ENCODE measurements around the gene IL27RA.

The IL27RA gene

DNA sequence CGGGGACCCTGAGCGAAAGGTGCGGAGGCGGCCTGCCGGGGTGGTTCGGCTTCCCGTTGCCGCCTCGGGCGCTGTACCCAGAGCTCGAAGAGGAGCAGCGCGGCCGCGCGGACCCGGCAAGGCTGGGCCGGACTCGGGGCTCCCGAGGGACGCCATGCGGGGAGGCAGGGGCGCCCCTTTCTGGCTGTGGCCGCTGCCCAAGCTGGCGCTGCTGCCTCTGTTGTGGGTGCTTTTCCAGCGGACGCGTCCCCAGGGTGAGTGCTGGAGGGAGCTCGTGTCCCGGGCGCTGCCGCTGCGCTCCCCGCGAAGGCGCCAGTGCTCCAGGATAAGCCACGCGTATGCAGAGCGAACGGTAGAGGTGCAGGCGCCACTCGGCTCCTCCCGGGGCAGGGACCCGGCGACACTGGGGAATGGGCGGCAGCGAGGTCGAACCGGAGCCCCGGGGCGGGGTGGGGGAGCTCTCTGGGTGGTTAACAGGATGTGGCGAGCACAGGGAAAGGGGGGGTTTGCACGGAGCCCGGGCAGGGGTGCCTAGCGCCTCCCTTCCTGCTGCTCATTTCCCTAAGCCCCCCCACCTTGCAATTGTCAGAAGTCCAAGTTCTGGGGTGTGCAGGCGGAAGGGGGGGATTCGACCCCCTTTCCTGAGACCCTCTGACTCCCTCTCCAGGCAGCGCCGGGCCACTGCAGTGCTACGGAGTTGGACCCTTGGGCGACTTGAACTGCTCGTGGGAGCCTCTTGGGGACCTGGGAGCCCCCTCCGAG lies at the start of gene IL27RA:
Gene IL27RA, plus strand, starts transcription at position 44 of the 762 bp plus-strand sequence. Its CDS starts 111 bp downstream, at position 155.
- peak; percentile 52 for DNase-seq

DNA sequence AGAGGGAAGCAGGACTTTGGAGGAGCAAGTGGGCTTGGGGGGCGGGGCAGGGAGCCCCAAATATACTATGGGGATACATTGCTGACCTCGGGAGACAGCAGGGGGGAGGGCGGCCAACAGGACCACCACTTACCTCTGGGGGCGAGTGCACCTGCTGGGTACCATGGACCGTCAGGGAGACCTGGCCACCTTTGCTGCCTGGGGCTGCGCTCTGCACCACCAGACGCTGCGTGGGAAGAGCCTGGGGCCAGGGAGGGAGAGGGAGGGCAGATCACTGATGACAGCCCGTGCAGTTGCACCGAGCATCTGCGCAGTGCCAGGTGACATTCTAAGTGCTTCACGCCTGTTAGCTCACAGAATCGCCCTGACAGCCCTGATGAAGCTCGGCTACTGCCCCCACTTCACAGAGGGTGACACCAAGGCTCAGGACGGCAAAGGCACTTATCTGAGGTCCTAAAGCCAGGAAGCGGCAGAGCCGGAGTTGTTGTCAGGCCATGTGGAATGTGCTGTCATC lies 49.5 kb upstream of the IL27RA start:
- DNase-seq, result no peak

DNA sequence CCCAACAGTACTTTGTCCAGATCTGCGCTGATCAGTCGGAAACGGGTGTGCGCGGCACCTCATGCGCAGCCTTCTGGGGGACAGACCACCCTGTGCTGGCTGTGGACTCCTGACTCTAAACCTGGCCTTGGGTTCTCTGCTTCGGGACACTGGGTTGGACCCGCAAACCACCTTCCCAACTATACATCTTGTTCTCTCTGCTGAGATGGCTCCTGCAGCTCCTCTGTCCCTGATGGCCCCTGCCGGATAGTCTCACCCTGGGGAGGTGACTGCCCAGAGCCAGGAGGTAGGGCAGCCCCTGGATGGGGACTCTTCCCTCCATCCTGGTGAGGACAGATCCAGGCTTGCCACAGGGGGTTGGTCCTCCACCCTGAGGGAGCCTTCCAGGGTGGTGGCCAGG lies 48.8 kb upstream of the IL27RA start:
- no peak for DNase-seq

DNA sequence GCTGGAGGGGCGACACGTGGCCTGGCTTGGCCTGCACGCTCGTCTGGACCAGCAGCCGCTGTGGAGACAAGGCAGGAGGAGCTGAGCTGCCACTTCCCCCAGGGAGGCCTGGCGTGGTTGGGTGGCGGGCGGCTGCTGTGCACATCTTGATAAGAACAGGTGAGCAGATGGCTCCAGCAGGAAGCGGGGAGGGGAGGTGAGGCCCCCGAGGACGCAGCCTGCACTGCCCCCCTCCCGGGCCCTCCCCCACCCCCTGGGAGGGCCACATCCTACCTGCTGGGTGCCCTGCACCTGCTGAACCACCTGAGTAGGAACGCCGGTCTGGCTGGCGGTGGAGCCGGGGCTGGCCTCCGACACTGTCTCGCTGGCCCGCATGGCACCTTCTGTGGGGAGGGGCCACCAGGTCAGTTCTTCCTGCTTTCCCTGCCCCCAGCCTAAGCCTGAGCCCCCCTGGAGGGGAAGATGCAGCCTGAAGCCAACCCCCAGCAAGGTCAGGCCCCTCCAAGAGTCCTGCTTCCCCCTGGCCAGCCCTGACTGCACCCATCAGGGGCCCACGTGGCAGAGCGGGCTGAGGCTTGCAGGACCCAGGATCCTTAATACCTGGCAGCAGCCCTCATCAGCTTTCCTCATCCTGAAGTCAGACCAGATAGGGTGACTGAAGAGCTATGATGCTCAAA lies 48.2 kb upstream of the IL27RA start:
- no peak for DNase-seq

DNA sequence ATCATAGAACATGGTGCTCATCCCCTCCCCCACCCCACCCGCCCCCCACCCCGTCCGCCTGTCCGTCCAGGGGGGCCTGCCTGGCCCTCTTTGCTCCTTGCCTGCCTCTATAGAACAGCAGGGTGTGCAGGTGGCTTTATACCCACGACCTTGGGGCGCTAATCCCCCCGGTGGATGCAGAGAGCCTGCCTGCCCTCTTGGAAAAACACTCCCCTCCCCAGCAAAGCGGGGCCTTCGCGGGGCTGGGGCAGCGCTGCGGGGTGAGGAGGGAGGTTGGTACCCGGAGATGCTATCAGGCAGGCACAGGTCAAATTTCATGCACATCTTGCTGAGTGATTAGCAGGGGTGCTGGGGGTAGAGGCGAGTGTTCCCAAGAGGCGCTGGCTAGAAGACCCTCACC lies 47.4 kb upstream of the IL27RA start:
- DNase-seq, result no peak

DNA sequence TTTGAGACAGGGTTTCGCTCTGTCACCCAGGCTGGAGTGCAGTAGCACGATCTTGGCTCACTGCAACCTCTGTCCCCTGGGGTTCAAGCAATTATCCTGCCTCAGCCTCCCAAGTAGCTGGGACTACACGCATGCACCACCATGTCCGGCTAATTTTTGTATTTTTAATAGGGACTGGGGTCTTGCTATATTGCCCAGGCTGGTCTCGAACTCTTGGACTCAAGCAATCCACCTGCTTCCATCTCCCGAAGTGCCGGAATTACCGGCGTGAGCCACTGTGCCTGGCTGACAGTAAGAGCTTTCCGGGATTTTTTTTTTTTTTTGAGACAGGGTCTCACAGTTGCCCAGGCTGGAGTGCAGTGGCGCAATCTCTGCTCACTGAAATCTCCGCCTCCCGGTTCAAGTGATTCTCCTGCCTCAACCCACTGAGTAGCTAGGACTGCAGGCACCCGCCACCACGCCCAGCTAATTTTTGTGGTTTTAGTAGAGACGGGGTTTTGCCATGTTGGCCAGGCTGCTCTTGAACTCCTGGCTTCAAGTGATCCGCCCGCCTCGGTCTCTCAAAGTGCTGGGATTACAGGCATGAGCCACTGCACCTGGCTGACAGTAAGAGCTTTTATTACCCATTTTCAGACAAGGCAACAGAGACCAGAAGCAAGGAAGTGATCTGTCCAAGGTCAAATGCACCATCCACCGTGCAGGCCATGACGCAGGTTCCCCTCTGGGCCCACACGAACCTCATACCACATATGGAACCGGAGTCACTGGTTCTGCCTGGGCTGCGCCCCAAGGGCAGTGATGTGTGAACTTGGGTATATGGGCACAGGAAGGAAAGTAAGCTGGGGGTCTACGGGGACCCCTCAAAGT lies 46.5 kb upstream of the IL27RA start:
- peak; percentile 35 for DNase-seq

DNA sequence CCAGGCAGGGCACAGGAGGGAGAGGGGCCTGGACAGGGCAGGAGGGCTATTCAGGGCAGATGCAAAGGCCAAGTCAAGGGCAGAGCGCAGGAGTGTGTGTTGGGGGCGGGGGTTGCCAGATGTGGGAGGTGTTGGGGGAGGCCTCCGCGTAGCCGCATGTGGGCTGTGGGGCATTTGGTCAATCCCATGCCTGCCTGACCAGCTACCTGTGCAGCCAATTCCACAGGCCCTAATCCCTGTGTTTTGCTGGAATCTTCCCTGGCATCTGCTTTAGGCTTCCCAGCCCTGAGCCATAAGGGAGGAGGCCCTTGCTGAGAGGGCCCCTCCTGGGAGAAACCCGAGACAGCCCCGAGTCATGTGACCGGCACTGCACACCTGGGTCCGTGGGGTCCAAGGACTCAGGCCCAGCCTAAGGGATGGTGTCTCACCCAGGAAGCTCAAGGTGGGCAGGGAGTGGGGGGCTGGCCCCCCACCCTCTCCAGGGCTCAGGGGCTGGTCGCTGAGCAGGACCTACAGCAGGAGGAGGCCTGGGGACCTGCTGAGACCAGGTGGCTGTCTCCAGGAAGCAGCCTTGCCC lies 45.7 kb upstream of the IL27RA start:
- DNase-seq, result no peak

DNA sequence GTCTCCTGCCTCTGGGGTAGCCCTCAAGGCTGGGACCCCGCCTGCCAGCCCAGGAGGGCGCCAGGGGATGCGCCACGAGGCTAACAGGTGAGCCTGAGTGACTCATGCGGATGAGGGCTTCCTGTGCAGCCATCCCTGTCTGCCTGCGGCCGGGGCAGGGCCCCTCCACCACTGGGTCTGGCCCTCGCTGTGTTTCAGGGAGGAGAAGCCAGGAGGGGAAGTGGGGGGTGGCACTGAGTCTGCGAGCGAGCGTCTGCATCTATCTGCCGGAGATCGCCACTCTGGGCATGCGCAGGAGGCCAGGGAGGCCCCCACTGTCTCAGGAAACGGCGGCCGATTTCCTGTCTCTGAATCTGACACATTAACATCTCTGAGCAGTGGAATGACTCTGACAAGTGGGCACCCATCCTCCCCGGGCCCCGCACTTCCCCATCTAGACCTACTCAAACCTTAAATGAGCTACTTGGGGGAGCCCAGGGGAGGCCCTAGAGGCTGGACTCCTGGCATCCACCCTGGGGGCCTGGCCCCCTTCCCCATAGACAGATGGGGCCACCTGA lies 45.1 kb upstream of the IL27RA start:
- peak; percentile 95 for DNase-seq

DNA sequence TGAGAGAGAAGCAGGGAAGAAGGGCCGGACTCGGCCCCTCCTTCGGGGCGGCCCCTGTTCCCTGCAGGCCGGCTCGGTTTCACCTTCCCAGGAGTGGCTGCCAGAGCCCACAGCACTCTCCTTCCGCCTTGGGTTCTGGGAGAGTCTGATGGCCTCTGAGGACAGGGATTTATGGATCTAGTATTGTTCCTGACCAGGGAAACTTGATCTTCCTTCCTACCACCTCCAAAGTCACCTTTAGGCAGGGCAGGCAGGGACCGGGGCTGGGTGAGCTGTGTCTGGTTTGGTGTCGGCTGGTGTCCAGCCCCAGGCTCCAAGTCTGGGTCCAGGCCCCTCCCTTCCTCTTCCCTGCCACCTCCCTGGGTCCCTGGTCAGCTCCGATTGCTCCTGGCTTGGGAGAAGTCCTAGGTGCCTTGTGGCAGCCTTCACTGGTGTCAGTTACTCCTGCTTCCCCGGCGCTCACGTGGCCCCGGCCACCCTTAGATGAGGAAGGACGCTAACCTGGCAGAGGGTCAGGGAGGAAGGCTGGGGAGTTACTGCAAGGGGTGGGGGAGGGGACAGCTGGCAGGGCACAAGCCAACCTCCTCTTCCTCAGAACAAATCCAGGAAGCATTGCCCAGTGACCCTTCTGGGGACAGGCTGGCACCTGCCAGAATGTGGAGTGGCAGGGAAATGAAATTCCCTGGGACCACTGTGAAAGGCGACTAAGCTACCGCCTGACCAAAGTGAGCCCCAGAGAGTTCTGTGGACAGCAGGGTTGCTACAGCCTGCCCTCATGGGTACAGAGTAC lies 44.3 kb upstream of the IL27RA start:
- peak; percentile 33 for DNase-seq

DNA sequence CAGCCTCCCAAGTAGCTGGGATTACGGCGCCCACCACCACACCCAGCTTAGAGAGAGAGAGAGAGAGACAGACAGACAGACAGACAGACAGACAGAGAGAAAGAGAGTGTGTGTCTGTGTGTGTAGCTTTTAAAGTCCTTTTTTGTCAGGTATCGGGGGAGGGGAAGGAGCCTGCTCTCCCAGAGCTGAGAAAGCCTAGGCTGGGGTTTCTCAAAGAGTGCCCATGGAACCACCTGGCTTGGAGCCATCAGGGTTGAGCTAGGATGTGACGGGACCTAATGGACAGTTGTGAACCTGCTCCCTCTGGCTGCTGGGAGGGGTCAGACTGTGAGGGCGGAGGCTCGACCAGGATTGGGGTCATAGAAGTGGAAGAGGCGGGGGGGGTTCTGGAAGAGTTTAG lies 42.1 kb upstream of the IL27RA start:
- no peak for DNase-seq

DNA sequence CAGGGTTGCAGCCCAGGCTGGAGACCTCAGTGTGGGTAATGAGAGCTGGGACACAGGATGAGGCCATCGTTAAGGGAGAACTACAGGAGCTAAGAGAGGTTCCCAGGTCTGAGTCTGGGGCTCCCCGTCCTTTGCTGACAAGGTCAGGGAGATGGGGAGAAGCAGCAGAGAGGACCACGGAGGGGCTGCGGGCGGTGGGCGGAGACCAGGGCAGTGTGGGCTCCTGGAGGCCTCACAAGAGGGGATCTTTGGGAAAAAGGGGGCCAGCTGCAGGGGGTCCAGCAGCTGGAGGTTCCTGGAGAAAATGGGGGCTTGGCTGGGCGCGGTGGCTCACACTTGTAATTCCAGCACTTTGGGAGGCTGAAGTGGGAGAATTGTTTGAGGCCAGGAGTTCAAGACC lies 41.5 kb upstream of the IL27RA start:
- DNase-seq, result no peak

DNA sequence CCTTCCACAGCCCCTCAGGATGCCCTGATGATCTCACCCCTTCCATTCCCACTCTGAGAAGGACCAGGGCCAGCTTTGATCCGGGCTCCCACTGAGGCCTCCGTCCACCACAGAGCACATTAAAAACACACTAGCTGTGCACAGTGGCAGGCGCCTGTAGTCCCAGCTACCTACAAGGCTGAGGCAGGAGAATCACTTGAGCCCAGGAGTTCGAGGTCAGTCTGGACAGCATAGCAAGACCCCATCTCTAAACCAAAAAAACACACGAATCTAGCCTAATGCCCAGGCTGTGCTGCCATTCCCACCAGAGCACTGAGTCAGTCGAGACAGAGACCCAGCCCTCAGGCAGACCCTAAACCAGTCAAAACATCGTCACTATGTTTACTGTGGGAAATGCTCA lies 39.5 kb upstream of the IL27RA start:
- no peak for DNase-seq

DNA sequence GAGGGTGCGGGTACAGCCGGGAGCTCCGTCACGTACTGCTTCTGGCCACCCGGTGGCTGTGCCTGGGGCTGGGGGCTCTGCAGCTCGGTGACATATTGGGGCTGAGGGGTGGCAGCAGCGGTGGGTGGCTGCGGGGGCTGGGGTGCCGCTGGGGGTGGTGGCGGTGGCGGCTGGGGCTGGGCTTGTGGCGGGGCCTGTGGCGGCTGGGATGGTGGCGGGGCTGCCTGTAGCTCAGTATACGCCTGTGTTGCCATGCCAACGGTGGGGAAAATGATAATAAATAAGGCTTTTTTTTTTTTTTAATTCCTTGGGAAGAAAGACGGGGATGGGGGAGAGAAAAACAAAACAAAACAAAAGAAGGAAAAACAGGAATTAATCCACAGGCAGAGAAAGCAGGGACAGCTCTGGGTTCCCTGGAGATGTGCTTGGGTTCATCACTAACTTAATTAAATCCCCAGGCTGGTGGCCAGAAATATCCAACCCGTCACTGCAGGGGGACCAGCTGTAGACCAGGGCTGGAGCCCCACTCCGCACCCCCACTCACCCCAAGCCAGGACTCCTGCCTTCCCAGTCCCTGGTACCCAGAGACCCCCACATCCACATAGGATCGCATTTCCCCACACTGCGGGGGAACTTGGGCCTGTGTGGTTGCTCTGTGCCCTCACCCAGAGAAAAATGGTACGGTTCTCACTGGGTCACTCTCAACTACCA lies 37.8 kb upstream of the IL27RA start:
- DNase-seq, result no peak

DNA sequence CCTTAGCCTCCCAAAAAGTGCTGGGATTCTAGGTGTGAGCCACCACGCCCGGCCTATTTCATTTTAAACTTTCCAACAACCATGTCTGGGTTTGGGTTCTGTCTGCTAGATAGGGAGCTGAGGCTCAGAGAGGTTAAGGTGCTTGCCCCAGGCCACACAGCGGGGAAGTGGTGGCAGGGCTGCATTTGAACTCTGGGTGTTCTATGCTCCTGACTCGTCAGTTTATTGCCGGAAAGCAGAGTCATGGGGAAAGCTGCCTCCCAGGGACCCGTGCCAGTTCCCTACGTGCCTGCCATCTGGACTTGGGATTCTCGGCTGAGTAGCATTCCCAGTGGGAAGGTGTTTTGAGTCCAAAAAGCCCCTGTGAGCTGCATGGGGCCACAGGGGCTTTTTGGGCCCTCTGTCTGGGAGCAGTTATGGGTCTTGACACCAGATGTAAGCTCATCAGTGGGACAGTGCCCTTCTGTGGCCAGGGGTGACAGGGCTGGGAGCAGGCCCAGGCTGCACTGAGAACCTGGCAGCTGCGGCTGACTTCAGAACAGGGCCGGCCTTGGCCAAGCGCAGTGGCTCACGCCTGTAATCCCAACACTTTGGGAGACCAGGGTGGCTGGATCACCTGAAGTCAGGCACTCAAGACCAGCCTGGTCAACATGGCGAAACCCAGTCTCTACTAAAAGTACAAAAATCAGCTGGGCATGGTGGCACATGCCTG lies 36.4 kb upstream of the IL27RA start:
- DNase-seq, result no peak

DNA sequence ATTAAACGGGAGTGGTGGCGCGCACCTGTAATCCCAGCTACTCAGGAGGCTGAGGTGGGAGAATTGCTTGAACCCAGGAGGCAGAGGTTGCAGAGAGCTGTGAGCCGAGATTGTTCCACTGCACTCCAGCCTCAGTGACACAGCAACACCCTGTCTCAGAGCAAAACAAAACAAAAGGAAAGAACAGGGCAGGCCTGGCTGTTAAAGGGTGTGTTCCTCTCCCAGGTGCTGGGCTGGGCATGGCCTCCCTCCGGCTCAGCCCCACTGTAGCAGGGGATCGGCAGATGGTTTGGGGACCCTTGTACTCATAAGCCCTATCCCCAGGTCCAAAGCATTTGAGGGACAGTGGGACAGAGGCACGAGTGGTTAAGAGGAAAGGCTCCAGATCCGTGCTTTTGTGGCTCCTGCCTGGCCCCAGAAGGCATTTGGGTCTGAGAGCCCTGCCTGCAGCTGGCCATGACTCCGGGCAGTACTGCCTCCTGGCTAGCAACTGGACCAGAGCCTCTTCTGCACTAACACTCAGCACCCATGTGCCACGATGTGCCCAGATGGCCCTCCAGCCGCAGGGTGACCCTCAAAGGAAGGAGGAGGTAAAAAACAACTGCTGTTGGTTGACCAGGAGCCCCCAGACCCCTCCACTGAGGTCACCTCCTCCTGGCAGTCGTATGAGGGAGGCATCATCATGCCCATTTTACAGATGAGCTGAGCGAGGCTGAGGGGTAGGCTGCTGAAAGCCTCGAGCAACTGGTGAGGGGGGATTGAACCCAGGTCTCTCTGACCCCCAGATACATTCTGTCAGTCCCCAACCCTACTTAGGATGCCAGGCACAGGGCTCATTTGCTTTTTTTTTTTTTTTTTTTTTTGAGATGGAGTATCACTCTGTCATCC lies 35.4 kb upstream of the IL27RA start:
- no peak for DNase-seq

DNA sequence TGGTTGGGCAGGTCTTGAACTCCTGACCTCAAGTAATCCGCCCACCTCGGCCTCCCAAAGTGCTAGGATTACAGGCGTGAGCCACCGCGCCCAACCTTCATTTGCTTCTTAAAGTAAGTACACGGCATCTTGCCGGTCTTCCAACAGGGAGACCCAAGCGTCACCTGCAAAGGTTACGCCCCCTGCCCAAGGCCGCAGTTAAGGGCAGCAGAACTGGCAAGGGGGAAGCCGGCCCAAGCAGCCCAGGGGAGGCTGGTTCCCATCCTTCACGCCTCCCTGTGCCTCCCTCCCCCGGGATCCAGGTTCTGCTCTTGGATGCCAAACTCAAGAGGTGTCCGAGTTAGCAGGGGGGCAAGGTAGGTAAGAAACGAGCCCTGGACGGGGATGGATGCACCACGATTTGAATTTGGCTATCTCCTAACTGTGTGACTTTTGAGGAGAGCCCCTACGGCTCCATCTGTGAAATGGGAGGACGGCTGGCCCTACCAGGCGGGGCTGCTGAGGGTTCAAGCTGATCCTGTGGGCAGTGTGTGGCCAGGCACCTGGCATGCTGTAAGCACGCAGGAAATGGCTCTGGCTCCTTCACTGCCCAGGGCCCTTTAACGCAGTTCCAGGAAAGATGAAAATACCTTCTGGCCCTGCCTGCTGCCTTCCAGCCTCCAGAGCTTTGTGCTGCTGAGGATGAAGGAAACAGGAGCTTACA lies 34.5 kb upstream of the IL27RA start:
- DNase-seq, result no peak

DNA sequence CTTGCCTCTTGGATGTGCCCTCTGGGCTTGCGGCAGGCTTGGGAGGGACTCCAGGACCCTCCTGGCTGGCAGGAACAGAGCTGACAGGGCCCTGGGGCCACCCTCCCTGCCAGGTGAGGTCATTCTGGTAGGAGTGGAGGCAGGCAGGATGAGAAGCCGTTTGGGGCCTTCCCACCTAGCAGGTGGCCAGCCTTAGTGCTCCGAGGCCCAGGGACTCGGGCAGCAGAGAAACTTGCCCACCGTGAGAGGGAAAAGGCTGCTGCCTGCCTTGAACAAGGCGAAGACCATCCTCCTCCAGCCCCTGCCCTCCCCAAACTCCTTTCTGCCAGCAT lies 34.0 kb upstream of the IL27RA start:
- DNase-seq, result no peak

DNA sequence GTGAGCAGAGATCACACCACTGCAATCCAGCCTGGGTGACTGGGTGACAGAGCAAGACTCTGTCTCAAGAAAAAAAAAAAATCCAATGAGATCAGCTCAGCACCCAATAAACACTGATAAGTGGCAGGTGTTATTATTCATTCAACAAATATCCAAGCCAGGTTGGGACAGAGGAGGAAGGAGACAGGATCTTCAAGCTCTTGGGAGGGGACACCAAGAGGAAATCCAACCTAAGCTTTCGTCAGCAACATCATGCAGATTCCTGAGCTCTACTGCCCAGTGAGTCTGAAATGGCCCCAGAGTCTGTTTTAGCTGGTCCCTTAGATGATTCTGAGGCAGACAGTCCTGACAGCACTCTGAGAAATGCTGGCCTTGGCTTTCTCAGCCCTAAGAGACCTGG lies 33.1 kb upstream of the IL27RA start:
- no peak for DNase-seq

DNA sequence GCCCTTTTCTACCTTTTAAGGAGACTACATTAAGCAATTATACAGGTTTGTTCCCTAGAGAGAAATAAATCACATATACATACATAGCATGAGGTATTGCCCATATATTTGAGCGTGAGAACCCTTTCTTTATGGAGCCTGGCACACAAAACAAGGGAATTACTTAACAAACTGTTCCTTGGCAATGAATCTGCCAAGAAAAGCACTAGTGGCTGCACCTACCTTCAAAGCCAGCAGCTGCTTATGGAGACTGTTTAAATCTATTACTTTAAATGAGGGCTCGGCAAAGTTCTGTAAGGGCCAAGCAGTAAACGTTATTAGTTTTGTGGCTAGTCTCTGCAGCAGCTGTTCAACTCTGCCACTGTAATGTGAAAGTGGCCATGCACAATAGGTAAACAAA lies 32.5 kb upstream of the IL27RA start:
- no peak for DNase-seq
